Effector memory CD8-positive, alpha-beta T cell (primary cell): ENCODE data around the gene IFRD2.
A peak's percentile ranks its signal among the peaks of the same experiment; 100 is the strongest.
"Not testable (repeated sequence)": the region's sequence is repeated elsewhere in the genome, so short reads cannot be mapped to it uniquely, and the experiment has no call there.

Experiments
- ATAC-seq: fragments of 150-1000 bp; cut with Tn5 transposase; replicated peaks from 2 replicates; pipeline ENCODE4 v1.10.0; 2021; ENCODE audit warnings: mild to moderate bottlenecking, moderate library complexity
- DNase-seq, 3 experiments: peaks; one replicate each; pipeline ENCODE4 v3.0.0; 2021
- H3K27ac Mint-ChIP-seq, 2 donors: one replicate each; pipeline ENCODE4 v1.8.0; 2022; ENCODE audit warnings: mild to moderate bottlenecking in 2 of 2, mixed read lengths in 2 of 2, moderate library complexity in 2 of 2
- H3K27me3 Mint-ChIP-seq, 2 donors: one replicate each; pipeline ENCODE4 v1.8.0; 2022; ENCODE audit warnings: mixed read lengths in 2 of 2
- H3K36me3 Mint-ChIP-seq: one replicate; pipeline ENCODE4 v1.8.0; 2022; ENCODE audit warnings: mild to moderate bottlenecking, moderate library complexity, mixed read lengths; ENCODE audit not compliant: insufficient read depth
- H3K4me1 Mint-ChIP-seq, 2 donors: one replicate each; pipeline ENCODE4 v1.8.0; 2022; ENCODE audit warnings: low read depth in 2 of 2, mixed read lengths in 2 of 2
- H3K4me3 Mint-ChIP-seq, 2 donors: one replicate each; pipeline ENCODE4 v1.8.0; 2022; ENCODE audit warnings: mild to moderate bottlenecking in 2 of 2, mixed read lengths in 2 of 2, moderate library complexity in 2 of 2
- H3K9me3 Mint-ChIP-seq, 2 donors: one replicate each; pipeline ENCODE4 v1.8.0; 2022; ENCODE audit warnings: mixed read lengths in 2 of 2

The IFRD2 gene

GRCh38 chr3:50248387-50248786 is 43.8 kb downstream of the IFRD2 start:
- Mint-ChIP-seq H3K4me1 (peaks cover 58 to 66% of the 10 kb centered on the region in 2 donors), H3K9me3 (no peaks in the 10 kb centered on the region), H3K27me3 (no peaks in the 10 kb centered on the region), H3K4me3 (peak overlapping the region; percentile 29 to 48), H3K27ac (peak overlapping the region; percentile 90 to 94), H3K36me3 (peaks cover 58% of the 10 kb centered on the region)
- no peak for ATAC-seq
- no peak for DNase-seq

GRCh38 chr3:50246517-50246954 is 45.7 kb downstream of the IFRD2 start:
- Mint-ChIP-seq H3K4me1 (peaks cover 72 to 75% of the 10 kb centered on the region in 2 donors), H3K27ac (peak overlapping the region; percentile 93 to 94), H3K36me3 (peaks cover 59% of the 10 kb centered on the region), H3K4me3 (peak overlapping the region; percentile 74 to 83), H3K27me3 (no peaks in the 10 kb centered on the region), H3K9me3 (no peaks in the 10 kb centered on the region)
- ATAC-seq (peak; percentile 76), DNase-seq (peak; percentile 71 to 73 (median 71))

GRCh38 chr3:50245831-50246516 is 46.3 kb downstream of the IFRD2 start:
- peak overlapping the region; percentile 74 to 83 for H3K4me3 Mint-ChIP-seq
- peaks cover 71 to 74% of the 10 kb centered on the region in 2 donors for H3K4me1 Mint-ChIP-seq
- peak overlapping the region; percentile 93 to 94 for H3K27ac Mint-ChIP-seq
- peaks cover 57% of the 10 kb centered on the region for H3K36me3 Mint-ChIP-seq
- H3K9me3 Mint-ChIP-seq, result no peaks in the 10 kb centered on the region
- peak; percentile 79 for ATAC-seq
- DNase-seq, result peak; percentile 96 to 99 (median 96)
- H3K27me3 Mint-ChIP-seq, result no peaks in the 10 kb centered on the region

GRCh38 chr3:50245251-50245745 is 46.9 kb downstream of the IFRD2 start:
- H3K36me3 Mint-ChIP-seq, result peaks cover 52% of the 10 kb centered on the region
- ATAC-seq (no peak), DNase-seq (no peak)
- peak overlapping the region; percentile 93 to 94 for H3K27ac Mint-ChIP-seq
- H3K9me3 Mint-ChIP-seq, result no peaks in the 10 kb centered on the region
- H3K4me3 Mint-ChIP-seq, result peak overlapping the region; percentile 74 to 83
- H3K27me3 Mint-ChIP-seq, result no peaks in the 10 kb centered on the region
- peaks cover 68 to 72% of the 10 kb centered on the region in 2 donors for H3K4me1 Mint-ChIP-seq

DNA sequence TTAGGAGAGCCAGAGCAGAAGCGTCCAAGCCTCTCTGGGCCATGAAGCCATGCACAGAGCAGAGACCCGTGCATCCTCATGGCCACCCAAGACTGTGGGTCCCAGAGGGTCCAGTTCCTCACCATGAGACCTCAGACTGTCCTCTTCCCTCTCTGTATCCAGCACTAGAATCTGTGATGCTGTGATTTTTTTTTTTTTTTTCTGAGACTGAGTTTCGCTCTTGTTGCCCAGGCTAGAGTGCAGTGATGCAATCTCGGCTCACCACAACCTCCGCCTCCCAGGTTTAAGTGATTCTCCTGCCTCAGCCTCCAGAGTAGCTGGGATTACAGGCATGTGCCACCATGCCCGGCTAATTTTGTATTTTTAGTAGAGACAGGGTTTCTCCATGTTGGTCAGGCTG is 47.4 kb downstream of the IFRD2 start:
- peaks cover 70 to 72% of the 10 kb centered on the region in 2 donors for H3K4me1 Mint-ChIP-seq
- DNase-seq, ATAC-seq, H3K27me3 Mint-ChIP-seq, H3K9me3 Mint-ChIP-seq: not testable (repeated sequence)
- H3K27ac Mint-ChIP-seq, result peak overlapping the region; percentile 93 to 94
- H3K36me3 Mint-ChIP-seq, result peaks cover 49% of the 10 kb centered on the region
- H3K4me3 Mint-ChIP-seq, result peak overlapping the region; percentile 74 to 83

GRCh38 chr3:50243543-50243895 is 48.7 kb downstream of the IFRD2 start:
- H3K36me3 Mint-ChIP-seq, result peaks cover 49% of the 10 kb centered on the region
- peaks cover 73 to 78% of the 10 kb centered on the region in 2 donors for H3K4me1 Mint-ChIP-seq
- peak overlapping the region; percentile 86 to 100 for H3K4me3 Mint-ChIP-seq
- H3K27me3 Mint-ChIP-seq, result no peaks in the 10 kb centered on the region
- ATAC-seq (no peak), DNase-seq (no peak)
- peak overlapping the region; percentile 92 to 94 for H3K27ac Mint-ChIP-seq
- no peaks in the 10 kb centered on the region for H3K9me3 Mint-ChIP-seq

GRCh38 chr3:50242851-50243542 is 49.2 kb downstream of the IFRD2 start:
- peaks cover 49% of the 10 kb centered on the region for H3K36me3 Mint-ChIP-seq
- H3K4me1 Mint-ChIP-seq, result peaks cover 76 to 79% of the 10 kb centered on the region in 2 donors
- peak overlapping the region; percentile 92 to 94 for H3K27ac Mint-ChIP-seq
- H3K4me3 Mint-ChIP-seq, result peak overlapping the region; percentile 86 to 100
- no peaks in the 10 kb centered on the region for H3K9me3 Mint-ChIP-seq
- DNase-seq (peak in 1 of 3 experiments; percentile 29), ATAC-seq (peak; percentile 5)
- no peaks in the 10 kb centered on the region for H3K27me3 Mint-ChIP-seq

DNA sequence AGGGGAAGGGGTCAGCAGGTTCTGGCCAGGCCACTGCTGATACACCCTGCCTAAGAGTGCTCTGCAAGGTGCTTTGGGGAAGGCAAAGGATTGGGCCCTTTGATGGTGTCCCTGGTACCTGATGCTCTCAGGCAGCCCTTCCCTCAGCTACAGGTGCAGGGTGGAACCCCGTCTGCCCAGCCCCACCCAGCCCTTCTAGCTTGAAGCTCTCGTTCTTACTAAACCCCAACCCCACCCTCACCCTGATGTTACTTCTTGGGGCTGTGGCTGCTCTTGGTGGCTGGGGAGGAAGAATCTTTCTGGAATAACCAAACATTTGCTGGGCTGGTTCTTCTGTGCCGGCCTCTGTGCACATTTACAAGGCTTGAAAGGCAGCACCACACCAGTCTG is 49.9 kb downstream of the IFRD2 start:
- ATAC-seq (no peak), DNase-seq (no peak)
- Mint-ChIP-seq H3K27ac (peak overlapping the region; percentile 94 to 95), H3K4me3 (peak overlapping the region; percentile 86 to 100), H3K4me1 (peaks cover 77 to 81% of the 10 kb centered on the region in 2 donors), H3K27me3 (no peaks in the 10 kb centered on the region), H3K9me3 (no peaks in the 10 kb centered on the region), H3K36me3 (peaks cover 55% of the 10 kb centered on the region)

DNA sequence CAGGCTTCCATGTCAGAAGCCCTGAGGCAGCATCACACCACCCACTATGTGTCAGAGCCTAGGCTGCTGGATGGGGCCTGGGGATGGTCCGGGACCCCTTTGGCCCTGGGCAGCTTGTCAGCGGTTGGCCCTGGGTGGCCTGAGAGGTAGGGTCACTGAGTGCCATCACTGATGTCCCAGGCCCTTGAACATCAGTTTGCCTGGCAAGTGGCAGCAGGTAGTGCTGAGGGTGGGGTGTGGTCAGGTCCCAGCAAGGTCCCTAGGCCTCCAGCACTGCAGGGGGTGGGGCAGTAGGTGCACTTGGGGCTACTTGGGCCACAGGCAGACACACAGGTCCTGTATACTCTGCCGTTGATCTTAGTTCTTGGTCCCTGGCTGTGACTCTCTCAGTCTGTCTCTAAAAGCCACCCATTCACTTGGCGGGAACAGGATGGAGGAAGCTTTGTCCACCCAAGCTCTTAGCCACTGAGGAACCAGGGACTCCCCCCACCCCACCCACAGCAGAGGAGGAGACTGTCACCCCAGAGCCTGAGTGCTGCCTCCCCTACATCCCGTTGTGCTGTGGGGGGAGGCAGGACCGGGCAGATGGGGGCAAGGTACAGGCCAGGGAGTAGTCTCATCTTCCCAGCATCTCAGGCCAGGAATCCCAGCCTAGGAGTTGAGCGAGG is 50.4 kb downstream of the IFRD2 start:
- H3K27me3 Mint-ChIP-seq, result no peaks in the 10 kb centered on the region
- peaks cover 55% of the 10 kb centered on the region for H3K36me3 Mint-ChIP-seq
- H3K27ac Mint-ChIP-seq, result peak overlapping the region; percentile 94 to 95

GRCh38 chr3:50241163-50241562 is 51.1 kb downstream of the IFRD2 start:
- Mint-ChIP-seq H3K4me1 (peaks cover 73 to 75% of the 10 kb centered on the region in 2 donors), H3K27ac (peak overlapping the region; percentile 94 to 95), H3K27me3 (no peaks in the 10 kb centered on the region), H3K36me3 (peaks cover 54% of the 10 kb centered on the region), H3K4me3 (peak overlapping the region; percentile 86 to 100), H3K9me3 (no peaks in the 10 kb centered on the region)
- ATAC-seq (no peak), DNase-seq (no peak)

More for the DNA sequence above, 50.4 kb downstream of the IFRD2 start:
- H3K4me3 Mint-ChIP-seq, result peak overlapping the region; percentile 86 to 100
- ATAC-seq (no peak), DNase-seq (no peak)
- H3K4me1 Mint-ChIP-seq, result peaks cover 78 to 81% of the 10 kb centered on the region in 2 donors
- no peaks in the 10 kb centered on the region for H3K9me3 Mint-ChIP-seq

- ATAC-seq, result no peak
These were observed 52.6 kb downstream of the IFRD2 start for GRCh38 chr3:50239649-50240048.

GRCh38 chr3:50238549-50239026 is 53.6 kb downstream of the IFRD2 start:
- Mint-ChIP-seq H3K27ac (peak overlapping the region; percentile 94 to 95), H3K4me1 (peaks cover 56 to 59% of the 10 kb centered on the region in 2 donors), H3K4me3 (peak overlapping the region; percentile 99 to 100), H3K9me3 (no peaks in the 10 kb centered on the region), H3K27me3 (no peaks in the 10 kb centered on the region), H3K36me3 (peaks cover 37% of the 10 kb centered on the region)
- DNase-seq, result no peak
- no peak for ATAC-seq

More at GRCh38 chr3:50239649-50240048, 52.6 kb downstream of the IFRD2 start:
- H3K36me3 Mint-ChIP-seq, result peaks cover 46% of the 10 kb centered on the region
- DNase-seq, result no peak
- no peaks in the 10 kb centered on the region for H3K27me3 Mint-ChIP-seq
- H3K27ac Mint-ChIP-seq, result peak overlapping the region; percentile 94 to 95
- peaks cover 63 to 67% of the 10 kb centered on the region in 2 donors for H3K4me1 Mint-ChIP-seq
- H3K4me3 Mint-ChIP-seq, result peak overlapping the region; percentile 99 to 100
- H3K9me3 Mint-ChIP-seq, result no peaks in the 10 kb centered on the region
